PC-9 (cell line): ENCODE data around the gene GORAB. TPM values are rescaled to one million over a fixed set of nuclear protein-coding genes. Genes with fewer than 3 reads are reported as not detected.

Experiments
- BruUV-seq: library from RNA; stranded (reverse); fragments of 400-500 nt; replicated peaks from 2 replicates; lab custom pipeline; 2021; lab: Mats Ljungman, UMichigan
- CTCF ChIA-PET: fragments of 300-600 bp; sonication (Branson Sonifier 250); formaldehyde crosslinking; loops from one replicate; lab custom pipeline; 2022; ENCODE audit warnings: antibody characterized with exemption; lab: Charles Lee
- POLR2A ChIA-PET: fragments of 300-600 bp; sonication (Branson Sonifier 250); formaldehyde crosslinking; loops from one replicate; lab custom pipeline; 2022; ENCODE audit warnings: antibody characterized with exemption; ENCODE audit not compliant: unreplicated experiment; lab: Charles Lee
- DNase-seq, 2 experiments: peaks; one replicate each; pipeline versions ENCODE4 v3.0.0 to v3.0.0-alpha.2; 2015 to 2022; ENCODE audit warnings: mixed read lengths in 1 of 2
- H2AFZ ChIP-seq: fragments of 200-600 bp; sonication (generic); 2 replicates; pipeline ENCODE4 v1.8.1; 2017; ENCODE audit warnings: antibody characterized with exemption
- H3F3A ChIP-seq: fragments of 200-600 bp; sonication (generic); 2 replicates; pipeline ENCODE4 v1.8.1; 2017; ENCODE audit warnings: antibody characterized with exemption, mild to moderate bottlenecking, low read depth; ENCODE audit not compliant: insufficient read depth
- H3K27ac ChIP-seq: fragments of 200-600 bp; sonication (generic); 2 replicates; pipeline ENCODE4 v1.6.1; 2016; ENCODE audit warnings: mixed run types
- H3K27me3 ChIP-seq: fragments of 200-600 bp; sonication (generic); 2 replicates; pipeline ENCODE4 v1.6.1; 2016; ENCODE audit warnings: low read depth, mixed run types; ENCODE audit not compliant: insufficient read depth
- H3K36me3 ChIP-seq: fragments of 200-600 bp; sonication (generic); 2 replicates; pipeline ENCODE4 v1.6.1; 2016; ENCODE audit warnings: low read depth, mixed run types
- H3K4me1 ChIP-seq: fragments of 200-600 bp; sonication (generic); replicated peaks from 2 replicates; pipeline ENCODE4 v1.6.1; 2016; ENCODE audit warnings: mixed run types; ENCODE audit not compliant: insufficient read depth
- H3K4me2 ChIP-seq: fragments of 200-600 bp; sonication (generic); 2 replicates; pipeline ENCODE4 v1.6.1; 2017; ENCODE audit warnings: mixed run types
- H3K4me3 ChIP-seq: fragments of 200-600 bp; sonication (generic); 2 replicates; pipeline ENCODE4 v1.6.1; 2016; ENCODE audit warnings: mixed run types
- H3K79me2 ChIP-seq: fragments of 200-600 bp; sonication (generic); 2 replicates; pipeline ENCODE4 v1.6.1; 2017; ENCODE audit warnings: low read depth, mixed run types
- H3K9me2 ChIP-seq: fragments of 200-600 bp; sonication (generic); 2 replicates; pipeline ENCODE4 v1.8.1; 2017; ENCODE audit warnings: mild to moderate bottlenecking; ENCODE audit not compliant: insufficient read depth
- H3K9me3 ChIP-seq: fragments of 200-600 bp; sonication (generic); 2 replicates; pipeline ENCODE4 v1.8.1; 2016; ENCODE audit warnings: low read depth; ENCODE audit not compliant: insufficient read depth
- H4K20me1 ChIP-seq: fragments of 200-600 bp; sonication (generic); 2 replicates; pipeline ENCODE4 v1.8.1; 2017; ENCODE audit not compliant: insufficient read depth
- EZH2 ChIP-seq: fragments of 200-600 bp; sonication (generic); IDR thresholded peaks from 2 replicates; pipeline ENCODE4 v1.8.0; 2017; ENCODE audit warnings: antibody characterized with exemption, low read depth
- intact Hi-C: fragments of 100-400 bp; cut with micrococcal nuclease; formaldehyde crosslinking; loops from one replicate; pipeline ENCODE4 v1.10.0; 2022; ENCODE audit not compliant: unreplicated experiment
- total RNA-seq: library from RNA; stranded (reverse); gene quantifications from 2 replicates; pipeline ENCODE4 v1.2.3, GENCODE V29; 2021
- TF ChIP-seq, protein P1 (sequence below): fragments of 200-600 bp; sonication (generic); conservative IDR thresholded peaks from 2 replicates; pipeline ENCODE4 v1.6.1; 2017; ENCODE audit warnings: mixed run types, antibody characterized with exemption, mild to moderate bottlenecking, moderate library complexity

The GORAB gene
- total RNA-seq, 1 experiment from 2014 or later = 8.4 TPM

DNA sequence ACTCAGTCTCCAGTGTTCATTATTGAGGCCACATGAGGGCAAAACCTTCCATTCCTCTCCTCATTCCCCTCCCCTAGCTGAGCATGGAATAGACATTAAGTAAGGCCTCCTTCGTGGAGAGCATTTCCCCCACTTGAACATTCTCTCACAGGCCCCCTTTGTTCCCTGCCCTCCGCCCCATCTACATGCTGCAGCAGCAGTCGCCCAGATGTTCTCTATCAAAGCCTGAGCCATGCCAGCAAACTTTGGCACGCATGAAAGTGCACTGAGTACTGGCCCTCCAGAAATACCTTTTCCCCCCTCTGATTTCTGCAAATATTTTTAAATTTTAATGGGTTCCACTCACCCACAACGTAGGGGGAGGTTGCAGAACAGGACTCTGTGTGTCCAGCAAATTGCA lies 20.9 kb upstream of the GORAB start:
- Histone ChIP-seq H3K27ac (no peak overlapping the region), H3K9me3 (no peaks in the 10 kb centered on the region), H3K9me2 (peaks cover 4% of the 10 kb centered on the region; the same call in 1 of the 2 replicates), H3K4me3 (no peak overlapping the region), H3K4me2 (no peak overlapping the region), H3K79me2 (no peaks in the 10 kb centered on the region), H3K36me3 (no peaks in the 10 kb centered on the region), H3F3A (no peaks in the 10 kb centered on the region), H3K4me1 (no peaks in the 10 kb centered on the region), H3K27me3 (no peaks in the 10 kb centered on the region), H4K20me1 (no peaks in the 10 kb centered on the region), H2AFZ (no peak overlapping the region)
- no TSS peak for BruUV-seq
- ChIA-PET POLR2A (interaction anchor here (0.6 kb wide), 1 partner anchor 1031 kb away, joined by 10 read pairs; no protein-coding TSS in a partner anchor), CTCF (no interaction called here)
- DNase-seq = no peak
- TF ChIP-seq, protein P1, sequence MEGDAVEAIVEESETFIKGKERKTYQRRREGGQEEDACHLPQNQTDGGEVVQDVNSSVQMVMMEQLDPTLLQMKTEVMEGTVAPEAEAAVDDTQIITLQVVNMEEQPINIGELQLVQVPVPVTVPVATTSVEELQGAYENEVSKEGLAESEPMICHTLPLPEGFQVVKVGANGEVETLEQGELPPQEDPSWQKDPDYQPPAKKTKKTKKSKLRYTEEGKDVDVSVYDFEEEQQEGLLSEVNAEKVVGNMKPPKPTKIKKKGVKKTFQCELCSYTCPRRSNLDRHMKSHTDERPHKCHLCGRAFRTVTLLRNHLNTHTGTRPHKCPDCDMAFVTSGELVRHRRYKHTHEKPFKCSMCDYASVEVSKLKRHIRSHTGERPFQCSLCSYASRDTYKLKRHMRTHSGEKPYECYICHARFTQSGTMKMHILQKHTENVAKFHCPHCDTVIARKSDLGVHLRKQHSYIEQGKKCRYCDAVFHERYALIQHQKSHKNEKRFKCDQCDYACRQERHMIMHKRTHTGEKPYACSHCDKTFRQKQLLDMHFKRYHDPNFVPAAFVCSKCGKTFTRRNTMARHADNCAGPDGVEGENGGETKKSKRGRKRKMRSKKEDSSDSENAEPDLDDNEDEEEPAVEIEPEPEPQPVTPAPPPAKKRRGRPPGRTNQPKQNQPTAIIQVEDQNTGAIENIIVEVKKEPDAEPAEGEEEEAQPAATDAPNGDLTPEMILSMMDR = no peak
- TF ChIP-seq EZH2 = no peak
- intact Hi-C loops = no loop called here

DNA sequence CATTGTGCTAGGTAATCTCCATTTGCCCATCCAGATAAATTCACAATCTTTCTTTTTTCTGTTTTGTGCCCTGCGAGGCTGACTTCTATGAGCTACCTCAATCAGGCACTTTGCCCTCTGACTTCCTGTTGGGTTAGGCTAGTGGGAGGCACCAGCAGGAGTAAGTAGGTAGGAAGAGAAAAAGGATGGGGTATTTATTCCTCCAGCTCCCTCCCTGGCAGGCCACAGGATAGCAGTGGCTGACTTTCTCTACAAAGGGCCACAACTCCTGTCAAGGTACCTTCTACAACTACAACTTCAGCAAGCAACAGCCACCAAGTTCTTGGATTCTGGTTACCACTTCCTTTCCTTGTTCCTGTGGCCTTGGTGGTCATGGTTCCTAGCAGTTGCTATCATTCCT lies 18.8 kb upstream of the GORAB start:
- no peaks in the 10 kb centered on the region for H3K27me3 ChIP-seq
- H3F3A ChIP-seq = no peaks in the 10 kb centered on the region
- ChIA-PET CTCF (no interaction called here), POLR2A (no interaction called here)
- H3K9me3 ChIP-seq = no peaks in the 10 kb centered on the region
- TF ChIP-seq EZH2 = no peak
- TF ChIP-seq, protein P1 = no peak
- H3K9me2 ChIP-seq = peaks cover 4% of the 10 kb centered on the region; the same call in 1 of the 2 replicates
- no peak overlapping the region for H3K27ac ChIP-seq
- no peak overlapping the region for H3K4me2 ChIP-seq
- no peaks in the 10 kb centered on the region for H3K4me1 ChIP-seq
- H3K4me3 ChIP-seq = no peak overlapping the region
- no peaks in the 10 kb centered on the region for H4K20me1 ChIP-seq
- intact Hi-C loops = no loop called here
- H3K36me3 ChIP-seq = no peaks in the 10 kb centered on the region
- BruUV-seq = no TSS peak
- no peak overlapping the region for H2AFZ ChIP-seq
- no peaks in the 10 kb centered on the region for H3K79me2 ChIP-seq
- no peak for DNase-seq

DNA sequence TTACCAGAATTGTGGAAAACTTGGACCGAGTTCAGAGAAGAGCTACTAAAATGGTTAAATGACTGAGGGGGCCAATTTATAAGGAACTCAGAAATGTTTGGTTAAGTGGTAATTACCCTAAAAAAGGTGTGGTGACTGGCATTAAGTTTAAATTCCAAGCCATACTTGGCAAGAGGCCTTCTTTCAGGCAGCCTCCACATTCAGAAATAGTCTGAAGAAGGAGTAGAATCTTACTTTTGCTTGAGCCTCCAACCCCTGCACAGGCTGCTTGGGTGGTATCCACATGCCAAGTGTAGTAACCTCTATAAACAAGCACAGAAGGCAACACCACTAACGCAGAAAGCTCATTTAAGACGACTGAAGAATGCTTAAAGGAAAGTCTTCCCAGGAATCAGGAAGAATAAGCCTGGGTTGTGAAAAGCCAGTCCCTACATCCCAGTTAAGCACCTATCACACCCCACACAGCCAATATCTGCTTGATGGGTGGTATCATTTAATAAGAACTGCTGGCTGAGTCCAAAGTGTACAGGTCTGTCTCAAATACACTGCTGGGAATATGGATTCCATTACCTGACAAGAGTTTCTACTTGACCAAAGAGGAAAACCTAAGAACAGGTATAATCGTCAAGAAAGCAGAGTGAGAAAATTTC lies 13.7 kb upstream of the GORAB start:
- intact Hi-C loops = no loop called here
- Histone ChIP-seq H3K4me3 (no peak overlapping the region), H3K9me3 (no peaks in the 10 kb centered on the region), H2AFZ (no peak overlapping the region), H3K79me2 (no peaks in the 10 kb centered on the region), H3K9me2 (no peaks in the 10 kb centered on the region), H3K27ac (no peak overlapping the region), H3K36me3 (no peaks in the 10 kb centered on the region), H3K4me1 (no peaks in the 10 kb centered on the region), H4K20me1 (no peaks in the 10 kb centered on the region), H3K27me3 (no peaks in the 10 kb centered on the region), H3F3A (no peaks in the 10 kb centered on the region), H3K4me2 (no peak overlapping the region)
- DNase-seq = no peak
- no TSS peak for BruUV-seq
- ChIA-PET POLR2A (no interaction called here), CTCF (no interaction called here)
- TF ChIP-seq EZH2 = no peak
- TF ChIP-seq, protein P1 = no peak
